ENCODE results near the gene C1QTNF5.

- no peak for TF ChIP-seq POLR2A (IDR thresholded peaks at IDR 0.05; ENCODE audit: low read depth, low read length)
- no peak for TF ChIP-seq POLR2AphosphoS5 (IDR thresholded peaks at IDR 0.05; ENCODE audit: low read depth, low read length)
Measured at GRCh38 chr11:119361941-119362725, 21.4 kb upstream of the C1QTNF5 start.
